IMR-90 (cell line): ENCODE results near the gene PON2. TPM values are rescaled to one million over a fixed set of nuclear protein-coding genes. Genes with fewer than 3 reads are reported as not detected.

Experiments
- ATAC-seq: fragments of 200-7000 bp; cut with Tn5 transposase; 2 replicates; pipeline ENCODE4 v1.9.1; 2020; ENCODE audit warnings: low read depth, mild to moderate bottlenecking, moderate library complexity
- BruUV-seq: library from RNA; stranded (reverse); fragments of 400-500 nt; replicated peaks from 2 replicates; lab custom pipeline; 2021; lab: Mats Ljungman, UMichigan
- CTCF ChIA-PET: fragments of 300-600 bp; formaldehyde crosslinking; extraction: SDS; loops from one replicate; lab custom pipeline; 2021; ENCODE audit warnings: antibody characterized with exemption; lab: Yijun Ruan, JAX
- POLR2A ChIA-PET: fragments of 300-600 bp; sonication (Branson Sonifier 250); formaldehyde crosslinking; loops from one replicate; lab custom pipeline; 2022; ENCODE audit warnings: antibody characterized with exemption; ENCODE audit not compliant: unreplicated experiment; lab: Charles Lee
- DNase-seq: peaks from one replicate; pipeline ENCODE4 v3.0.0; 2013
- H2AFZ ChIP-seq: replicated peaks from 2 replicates; pipeline ENCODE3; 2013; ENCODE audit warnings: low read length, mild to moderate bottlenecking; ENCODE audit not compliant: poor library complexity
- H2AK5ac ChIP-seq: 2 replicates; pipeline ENCODE4 v1.6.1; 2013; ENCODE audit warnings: low read depth, low read length, inconsistent platforms
- H2AK9ac ChIP-seq: replicated peaks from 2 replicates; pipeline ENCODE3; 2013; ENCODE audit warnings: mild to moderate bottlenecking, low read depth, low read length, moderate library complexity; ENCODE audit not compliant: poor library complexity
- H2BK120ac ChIP-seq: 2 replicates; pipeline ENCODE4 v1.6.1; 2013; ENCODE audit warnings: low read depth, low read length, inconsistent platforms
- H2BK15ac ChIP-seq: 3 replicates; pipeline ENCODE4 v1.6.1; 2013; ENCODE audit warnings: low read depth, low read length, inconsistent platforms
- H2BK20ac ChIP-seq: 2 replicates; pipeline ENCODE4 v1.6.1; 2013; ENCODE audit warnings: low read depth, mild to moderate bottlenecking, inconsistent platforms, low read length, moderate library complexity
- H2BK5ac ChIP-seq: 2 replicates; pipeline ENCODE4 v1.6.1; 2013; ENCODE audit warnings: mild to moderate bottlenecking, low read depth, low read length, inconsistent platforms; ENCODE audit not compliant: poor library complexity, severe bottlenecking
- H3K14ac ChIP-seq: replicated peaks from 2 replicates; pipeline ENCODE4 v1.6.1; 2013; ENCODE audit warnings: low read depth, low read length, inconsistent platforms
- H3K18ac ChIP-seq: 2 replicates; pipeline ENCODE4 v1.6.1; 2013; ENCODE audit warnings: low read depth, low read length, control low read depth
- H3K23ac ChIP-seq: 2 replicates; pipeline ENCODE4 v1.6.1; 2013; ENCODE audit warnings: low read depth, low read length, inconsistent platforms
- H3K27ac ChIP-seq: 2 replicates; pipeline ENCODE4 v1.5.1; 2013; ENCODE audit warnings: mild to moderate bottlenecking, control low read depth, low read length; ENCODE audit not compliant: insufficient read depth
- H3K27me3 ChIP-seq: 2 replicates; pipeline ENCODE4 v1.6.1; 2013; ENCODE audit warnings: low read length; ENCODE audit not compliant: control insufficient read depth, insufficient read depth
- H3K36me3 ChIP-seq: 2 replicates; pipeline ENCODE4 v1.6.1; 2013; ENCODE audit warnings: low read length, mixed read lengths; ENCODE audit not compliant: control insufficient read depth, insufficient read depth
- H3K4ac ChIP-seq: 2 replicates; pipeline ENCODE4 v1.6.1; 2013; ENCODE audit warnings: low read depth, low read length, inconsistent platforms
- H3K4me1 ChIP-seq: 2 replicates; pipeline ENCODE4 v1.6.1; 2013; ENCODE audit warnings: low read length, mixed read lengths; ENCODE audit not compliant: control insufficient read depth, insufficient read depth
- H3K4me2 ChIP-seq: 2 replicates; pipeline ENCODE4 v1.6.1; 2013; ENCODE audit warnings: low read depth, mild to moderate bottlenecking, control low read depth, low read length, moderate library complexity
- H3K4me3 ChIP-seq: 2 replicates; pipeline ENCODE4 v1.5.1; 2013; ENCODE audit warnings: low read depth, mild to moderate bottlenecking, control low read depth, low read length, moderate library complexity; ENCODE audit not compliant: insufficient read depth
- H3K56ac ChIP-seq: 2 replicates; pipeline ENCODE4 v1.6.1; 2013; ENCODE audit warnings: low read length, inconsistent platforms; ENCODE audit not compliant: insufficient read depth; ENCODE audit errors: extremely low read depth
- H3K79me1 ChIP-seq, 2 experiments: 2 replicates each; pipeline ENCODE4 v1.6.1; 2013; ENCODE audit warnings: low read length in 2 of 2, inconsistent platforms in 1 of 2, low read depth in 1 of 2
- H3K9ac ChIP-seq: 2 replicates; pipeline ENCODE4 v1.6.1; 2013; ENCODE audit warnings: low read depth, low read length, control low read depth
- H3K9me1 ChIP-seq: 2 replicates; pipeline ENCODE4 v1.6.1; 2013; ENCODE audit warnings: low read length, inconsistent platforms; ENCODE audit not compliant: insufficient read depth
- H3K9me3 ChIP-seq: 2 replicates; pipeline ENCODE4 v1.6.1; 2013; ENCODE audit warnings: low read length; ENCODE audit not compliant: control insufficient read depth, insufficient read depth
- H4K20me1 ChIP-seq: 2 replicates; pipeline ENCODE4 v1.6.1; 2013; ENCODE audit warnings: low read length, inconsistent platforms; ENCODE audit not compliant: insufficient read depth
- H4K5ac ChIP-seq: 2 replicates; pipeline ENCODE4 v1.6.1; 2013; ENCODE audit warnings: mild to moderate bottlenecking, low read depth, low read length, control low read depth
- H4K8ac ChIP-seq, 2 experiments: 2 replicates each; pipeline ENCODE4 v1.6.1; 2013; ENCODE audit warnings: low read depth in 2 of 2, low read length in 2 of 2, control low read depth in 1 of 2, inconsistent platforms in 1 of 2
- H4K91ac ChIP-seq: 2 replicates; pipeline ENCODE4 v1.6.1; 2013; ENCODE audit warnings: low read depth, low read length, inconsistent platforms; ENCODE audit not compliant: insufficient read depth
- BHLHE40 ChIP-seq: fragments of 150-350 bp; IDR thresholded peaks from 2 replicates; pipeline ENCODE4 v1.6.1; 2016; ENCODE audit warnings: mild to moderate bottlenecking, low read depth, low read length
- CEBPB ChIP-seq: IDR thresholded peaks from 2 replicates; pipeline ENCODE4 v1.6.1; 2012; ENCODE audit warnings: low read depth, low read length, improper control_type of control experiment
- CHD1 ChIP-seq: IDR thresholded peaks from 2 replicates; pipeline ENCODE4 v1.6.1; 2012; ENCODE audit warnings: low read depth, low read length, improper control_type of control experiment
- FOS ChIP-seq: fragments of 150-350 bp; IDR thresholded peaks from 2 replicates; pipeline ENCODE4 v1.6.1; 2016; ENCODE audit warnings: low read depth, low read length
- MAFK ChIP-seq: IDR thresholded peaks from 2 replicates; pipeline ENCODE4 v1.6.1; 2012; ENCODE audit warnings: low read depth, low read length, improper control_type of control experiment
- MAZ ChIP-seq: IDR thresholded peaks from 2 replicates; pipeline ENCODE4 v1.6.1; 2012; ENCODE audit warnings: low read depth, mild to moderate bottlenecking, low read length, improper control_type of control experiment, moderate library complexity, borderline replicate concordance
- MXI1 ChIP-seq: IDR thresholded peaks from 2 replicates; pipeline ENCODE4 v1.6.1; 2012; ENCODE audit warnings: low read depth, mild to moderate bottlenecking, low read length, moderate library complexity, borderline replicate concordance
- NFE2L2 ChIP-seq: fragments of 150-350 bp; IDR thresholded peaks from 2 replicates; pipeline ENCODE4 v1.6.1; 2016; ENCODE audit warnings: low read depth, mild to moderate bottlenecking, low read length
- POLR2A ChIP-seq: IDR thresholded peaks from 2 replicates; pipeline ENCODE4 v1.6.1; 2012; ENCODE audit warnings: mild to moderate bottlenecking, low read depth, low read length
- RAD21 ChIP-seq: IDR thresholded peaks from 2 replicates; pipeline ENCODE4 v1.6.1; 2012; ENCODE audit warnings: low read length, improper control_type of control experiment
- RCOR1 ChIP-seq: IDR thresholded peaks from 2 replicates; pipeline ENCODE4 v1.6.1; 2012; ENCODE audit warnings: mild to moderate bottlenecking, low read length, improper control_type of control experiment; ENCODE audit not compliant: insufficient replicate concordance
- RFX5 ChIP-seq: IDR thresholded peaks from 2 replicates; pipeline ENCODE4 v1.8.0; 2012; ENCODE audit warnings: low read depth, mild to moderate bottlenecking, low read length, moderate library complexity
- SMC3 ChIP-seq: fragments of 150-350 bp; IDR thresholded peaks from 2 replicates; pipeline ENCODE4 v1.6.1; 2016; ENCODE audit warnings: low read depth, mild to moderate bottlenecking, antibody characterized with exemption, low read length, moderate library complexity
- WGBS, 2 experiments: methylation state at CpG; one replicate each; pipeline versions ENCODE4 v1.1.5 to v1.1.7; 2013; ENCODE audit warnings: missing lambda C conversion rate in 2 of 2; ENCODE audit not compliant: insufficient read length in 1 of 2; ENCODE audit errors: extremely low coverage in 2 of 2; 5-methylcytosine and 5-hydroxymethylcytosine counted together
- dilution Hi-C: fragments of 300-500 bp; cut with HindIII; formaldehyde crosslinking; loops from one replicate; pipeline ENCODE4 v1.14.3; 2018; ENCODE audit warnings: low sequenced_read_pairs; ENCODE audit not compliant: unreplicated experiment
- in situ Hi-C: fragments of 300-500 bp; cut with MboI; formaldehyde crosslinking; loops from 3 replicates; pipeline ENCODE4 v1.14.3; 2019; ENCODE audit warnings: low sequenced_read_pairs, inconsistent platforms, mixed read lengths
- intact Hi-C: fragments of 100-400 bp; cut with micrococcal nuclease; formaldehyde crosslinking; loops from 2 replicates; pipeline ENCODE4 v1.10.0; 2022
- polyA plus RNA-seq, 3 experiments: library from polyadenylated mRNA; depleted of rRNA; stranded (reverse); fragments of >200 nt; gene quantifications; 2 replicates each; pipeline ENCODE4 v1.2.3, GENCODE V29; 2012; ENCODE audit warnings: low replicate concordance in 1 of 3
- total RNA-seq: library from RNA; depleted of rRNA; stranded (reverse); fragments of >200 nt; gene quantifications from 2 replicates; pipeline ENCODE4 v1.2.3, GENCODE V29; 2012
- TF ChIP-seq, protein P1 (sequence below): fragments of 150-350 bp; IDR thresholded peaks from 2 replicates; pipeline ENCODE4 v1.6.1; 2016; ENCODE audit warnings: low read depth, mild to moderate bottlenecking, low read length, moderate library complexity, borderline replicate concordance
- TF ChIP-seq, protein P2 (sequence below): fragments of 150-350 bp; IDR thresholded peaks from 2 replicates; pipeline ENCODE4 v1.6.1; 2017; ENCODE audit warnings: mild to moderate bottlenecking, antibody characterized with exemption, low read length, low read depth
- TF ChIP-seq, protein P3 (sequence below): conservative IDR thresholded peaks from 2 replicates; pipeline ENCODE4 v1.5.1; 2012; ENCODE audit warnings: mild to moderate bottlenecking, low read depth, low read length, improper control_type of control experiment

Gene PON2
- total and polyA plus RNA-seq, 2 of the 4 experiments (the other 2 are of a cell fraction) = 36.2 to 65.7 TPM

DNA sequence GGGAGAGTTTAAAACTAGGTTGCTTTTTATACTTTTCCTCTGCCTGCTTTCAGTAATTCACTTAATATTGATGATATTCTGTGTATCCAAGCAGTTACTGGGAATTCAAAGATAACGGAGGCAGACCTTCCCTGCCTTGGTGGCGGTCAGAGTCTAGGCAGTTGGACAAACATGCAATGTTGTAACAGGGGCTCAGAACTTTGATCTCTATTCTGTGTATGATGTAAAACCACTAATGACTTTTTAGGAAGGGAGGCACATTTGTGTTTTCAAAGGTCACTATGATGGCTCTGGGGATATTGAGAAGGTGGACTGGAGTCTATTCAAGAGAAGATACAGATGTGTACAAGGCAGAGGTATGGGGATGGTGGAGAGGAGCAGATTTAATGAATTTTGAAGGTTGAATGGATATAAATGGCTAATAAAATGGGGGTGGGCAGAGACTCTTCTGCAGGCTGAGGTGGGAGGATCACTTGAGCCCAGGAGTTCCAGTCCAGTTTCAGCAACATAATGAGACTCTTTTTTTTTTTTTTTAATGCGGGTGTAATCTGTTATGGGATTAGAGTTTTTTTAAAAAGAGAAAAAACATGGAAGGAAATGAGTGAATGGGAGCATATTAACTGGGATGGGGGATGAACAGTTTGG is 5.7 kb upstream of the PON2 start:
- Histone ChIP-seq H2AK5ac (no peak overlapping the region), H3K23ac (no peak overlapping the region), H2BK15ac (no peak overlapping the region), H3K4me3 (no peak overlapping the region), H3K9me3 (no peaks in the 10 kb centered on the region), H3K27me3 (no peaks in the 10 kb centered on the region), H3K4me1 (peaks cover under 1% of the 10 kb centered on the region; the same call in 1 of the 2 replicates), H3K9me1 (peaks cover under 1% of the 10 kb centered on the region; the same call in 1 of the 2 replicates), H4K20me1 (no peaks in the 10 kb centered on the region), H3K56ac (no peak overlapping the region), H3K79me1 (peaks cover under 1% of the 10 kb centered on the region in 2 experiments; a peak in 1 of 4 replicates), H3K36me3 (no peaks in the 10 kb centered on the region), H2BK20ac (no peak overlapping the region), H4K5ac (no peak overlapping the region), H3K27ac (no peak overlapping the region), H2AK9ac (no peak overlapping the region), H2BK120ac (no peak overlapping the region), H4K8ac (no peak overlapping the region), H3K14ac (no peak overlapping the region), H3K4ac (no peak overlapping the region), H3K9ac (no peak overlapping the region), H2BK5ac (no peak overlapping the region), H3K4me2 (no peak overlapping the region), H3K18ac (no peak overlapping the region), H4K91ac (no peak overlapping the region), H2AFZ (no peak overlapping the region)
- 100% methylated on average over 1 of the region's 3 CpGs; no CpG with 5 or more reads in 1 of the 2 experiments for WGBS, 2 experiments
- BruUV-seq = no TSS peak
- CTCF ChIA-PET = no interaction called here
- ATAC-seq (no peak), DNase-seq (no peak)
- TF ChIP-seq MAZ = no peak
- no peak for TF ChIP-seq MAFK
- TF ChIP-seq RCOR1 = no peak
- TF ChIP-seq CHD1 = no peak
- no peak for TF ChIP-seq RAD21
- TF ChIP-seq POLR2A = no peak
- TF ChIP-seq, protein P1, sequence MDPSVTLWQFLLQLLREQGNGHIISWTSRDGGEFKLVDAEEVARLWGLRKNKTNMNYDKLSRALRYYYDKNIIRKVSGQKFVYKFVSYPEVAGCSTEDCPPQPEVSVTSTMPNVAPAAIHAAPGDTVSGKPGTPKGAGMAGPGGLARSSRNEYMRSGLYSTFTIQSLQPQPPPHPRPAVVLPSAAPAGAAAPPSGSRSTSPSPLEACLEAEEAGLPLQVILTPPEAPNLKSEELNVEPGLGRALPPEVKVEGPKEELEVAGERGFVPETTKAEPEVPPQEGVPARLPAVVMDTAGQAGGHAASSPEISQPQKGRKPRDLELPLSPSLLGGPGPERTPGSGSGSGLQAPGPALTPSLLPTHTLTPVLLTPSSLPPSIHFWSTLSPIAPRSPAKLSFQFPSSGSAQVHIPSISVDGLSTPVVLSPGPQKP = no peak
- TF ChIP-seq SMC3 = no peak
- TF ChIP-seq BHLHE40 = no peak
- TF ChIP-seq FOS = no peak
- no peak for TF ChIP-seq CEBPB
- TF ChIP-seq, protein P2, sequence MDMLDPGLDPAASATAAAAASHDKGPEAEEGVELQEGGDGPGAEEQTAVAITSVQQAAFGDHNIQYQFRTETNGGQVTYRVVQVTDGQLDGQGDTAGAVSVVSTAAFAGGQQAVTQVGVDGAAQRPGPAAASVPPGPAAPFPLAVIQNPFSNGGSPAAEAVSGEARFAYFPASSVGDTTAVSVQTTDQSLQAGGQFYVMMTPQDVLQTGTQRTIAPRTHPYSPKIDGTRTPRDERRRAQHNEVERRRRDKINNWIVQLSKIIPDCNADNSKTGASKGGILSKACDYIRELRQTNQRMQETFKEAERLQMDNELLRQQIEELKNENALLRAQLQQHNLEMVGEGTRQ = no peak
- TF ChIP-seq MXI1 = no peak
- no peak for TF ChIP-seq RFX5
- TF ChIP-seq NFE2L2 = no peak
- TF ChIP-seq, protein P3, sequence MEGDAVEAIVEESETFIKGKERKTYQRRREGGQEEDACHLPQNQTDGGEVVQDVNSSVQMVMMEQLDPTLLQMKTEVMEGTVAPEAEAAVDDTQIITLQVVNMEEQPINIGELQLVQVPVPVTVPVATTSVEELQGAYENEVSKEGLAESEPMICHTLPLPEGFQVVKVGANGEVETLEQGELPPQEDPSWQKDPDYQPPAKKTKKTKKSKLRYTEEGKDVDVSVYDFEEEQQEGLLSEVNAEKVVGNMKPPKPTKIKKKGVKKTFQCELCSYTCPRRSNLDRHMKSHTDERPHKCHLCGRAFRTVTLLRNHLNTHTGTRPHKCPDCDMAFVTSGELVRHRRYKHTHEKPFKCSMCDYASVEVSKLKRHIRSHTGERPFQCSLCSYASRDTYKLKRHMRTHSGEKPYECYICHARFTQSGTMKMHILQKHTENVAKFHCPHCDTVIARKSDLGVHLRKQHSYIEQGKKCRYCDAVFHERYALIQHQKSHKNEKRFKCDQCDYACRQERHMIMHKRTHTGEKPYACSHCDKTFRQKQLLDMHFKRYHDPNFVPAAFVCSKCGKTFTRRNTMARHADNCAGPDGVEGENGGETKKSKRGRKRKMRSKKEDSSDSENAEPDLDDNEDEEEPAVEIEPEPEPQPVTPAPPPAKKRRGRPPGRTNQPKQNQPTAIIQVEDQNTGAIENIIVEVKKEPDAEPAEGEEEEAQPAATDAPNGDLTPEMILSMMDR = no peak
- dilution Hi-C loops (no loop called here), intact Hi-C loops (no loop called here), in situ Hi-C loops (no loop called here)
- POLR2A ChIA-PET = no interaction called here
